GM21526 (cell line): Measurements from ENCODE around the gene MACF1.

ENCODE experiments used
- ATAC-seq: cut with Tn5 transposase; IDR thresholded peaks from one replicate; pipeline ENCODE4 v1.9.1; 2021; ENCODE audit warnings: moderate library complexity; ENCODE audit not compliant: unreplicated experiment, low FRiP score

MACF1 gene

DNA sequence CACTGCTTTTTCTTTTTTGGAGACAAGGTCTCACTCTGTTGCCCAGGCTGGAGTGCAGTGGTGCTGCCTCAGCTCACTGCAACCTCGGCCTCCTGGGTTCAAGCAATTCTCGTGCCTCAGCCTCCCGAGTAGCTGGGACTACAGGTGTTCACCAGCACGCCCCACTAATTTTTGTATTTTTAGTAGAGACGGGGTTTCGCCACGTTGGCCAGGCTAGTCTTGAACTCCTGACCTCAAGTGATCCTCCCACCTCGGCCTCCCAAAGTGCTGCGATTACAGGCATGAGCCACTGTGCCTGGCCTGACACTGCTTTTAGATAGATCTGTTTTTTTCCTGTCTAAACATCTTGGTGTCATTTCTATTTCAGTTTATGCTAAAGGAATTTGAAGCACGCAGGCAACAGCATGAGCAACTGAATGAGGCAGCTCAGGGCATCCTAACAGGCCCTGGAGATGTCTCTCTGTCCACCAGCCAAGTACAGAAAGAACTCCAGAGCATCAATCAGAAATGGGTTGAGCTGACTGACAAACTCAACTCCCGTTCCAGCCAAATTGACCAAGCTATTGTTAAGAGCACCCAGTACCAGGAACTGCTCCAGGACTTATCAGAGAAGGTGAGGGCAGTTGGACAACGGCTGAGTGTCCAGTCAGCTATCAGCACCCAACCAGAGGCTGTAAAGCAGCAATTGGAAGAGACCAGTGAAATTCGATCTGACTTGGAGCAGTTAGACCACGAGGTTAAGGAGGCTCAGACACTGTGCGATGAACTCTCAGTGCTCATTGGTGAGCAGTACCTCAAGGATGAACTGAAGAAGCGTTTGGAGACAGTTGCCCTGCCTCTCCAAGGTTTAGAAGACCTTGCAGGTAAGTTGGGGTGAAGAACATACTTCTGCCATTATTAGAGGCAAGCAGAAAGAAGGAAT is 180.8 kb downstream of the MACF1 start:
- ATAC-seq: no peak

DNA sequence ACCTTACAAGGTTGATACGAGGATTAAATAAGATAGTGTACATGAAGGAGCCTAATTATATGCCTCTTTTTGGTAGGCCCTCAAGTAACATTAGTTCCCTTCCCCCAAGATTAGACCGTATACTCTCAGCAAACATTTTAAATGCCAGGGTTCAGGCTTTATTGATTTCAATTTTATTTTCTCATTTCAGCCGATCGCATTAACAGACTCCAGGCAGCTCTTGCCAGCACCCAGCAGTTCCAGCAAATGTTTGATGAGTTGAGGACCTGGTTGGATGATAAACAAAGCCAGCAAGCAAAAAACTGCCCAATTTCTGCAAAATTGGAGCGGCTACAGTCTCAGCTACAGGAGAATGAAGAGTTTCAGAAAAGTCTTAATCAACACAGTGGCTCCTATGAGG is 182.5 kb downstream of the MACF1 start:
- ATAC-seq: no peak

GRCh38 chr1:39387452-39387851 is 183.0 kb downstream of the MACF1 start:
- no peak for ATAC-seq

- no peak for ATAC-seq
Measured at GRCh38 chr1:39391691-39392679, 187.5 kb downstream of the MACF1 start.

- no peak for ATAC-seq
Measured at GRCh38 chr1:39392851-39393573, 188.5 kb downstream of the MACF1 start.

DNA sequence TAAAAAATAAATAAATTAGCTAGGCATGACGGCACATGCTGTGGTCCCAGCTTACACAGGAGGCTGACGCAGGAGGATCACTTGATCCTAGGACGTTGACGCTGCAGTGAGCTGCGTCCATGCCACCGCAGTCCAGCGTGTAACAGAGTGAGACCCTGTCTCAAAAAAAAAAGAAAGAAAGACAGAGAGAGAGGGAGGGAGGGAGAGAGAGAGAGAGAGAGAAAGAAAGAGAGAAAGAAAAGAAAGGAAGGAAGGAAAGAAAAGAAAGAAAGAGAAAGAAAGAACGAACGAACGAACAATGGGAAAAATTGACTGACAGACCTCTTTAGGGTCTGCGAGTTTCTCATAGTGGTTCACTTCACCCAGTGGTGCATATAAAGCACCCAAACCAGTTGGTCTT is 189.2 kb downstream of the MACF1 start:
- ATAC-seq: no peak

DNA sequence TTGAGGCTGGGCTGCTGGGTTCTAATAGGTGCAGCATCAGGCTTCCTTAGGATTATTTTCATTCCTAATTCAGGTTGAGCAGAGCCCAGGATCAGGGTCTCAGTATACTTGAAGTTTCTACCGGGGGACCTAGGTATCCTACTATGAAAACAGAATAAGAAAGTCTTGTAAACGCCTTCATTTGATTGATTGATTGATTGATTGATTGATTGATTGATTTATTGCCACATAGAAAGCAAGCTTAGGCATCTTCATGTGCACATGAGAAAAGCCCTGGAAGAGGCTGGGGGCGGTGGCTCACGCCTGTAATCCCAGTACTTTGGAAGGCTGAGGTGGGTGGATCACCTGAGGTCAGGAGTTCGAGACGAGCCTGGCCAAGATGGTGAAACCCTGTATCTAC is 189.6 kb downstream of the MACF1 start:
- no peak for ATAC-seq

GRCh38 chr1:39394598-39394997 is 190.1 kb downstream of the MACF1 start:
- ATAC-seq: no peak

GRCh38 chr1:39395357-39395831 is 190.9 kb downstream of the MACF1 start:
- no peak for ATAC-seq

DNA sequence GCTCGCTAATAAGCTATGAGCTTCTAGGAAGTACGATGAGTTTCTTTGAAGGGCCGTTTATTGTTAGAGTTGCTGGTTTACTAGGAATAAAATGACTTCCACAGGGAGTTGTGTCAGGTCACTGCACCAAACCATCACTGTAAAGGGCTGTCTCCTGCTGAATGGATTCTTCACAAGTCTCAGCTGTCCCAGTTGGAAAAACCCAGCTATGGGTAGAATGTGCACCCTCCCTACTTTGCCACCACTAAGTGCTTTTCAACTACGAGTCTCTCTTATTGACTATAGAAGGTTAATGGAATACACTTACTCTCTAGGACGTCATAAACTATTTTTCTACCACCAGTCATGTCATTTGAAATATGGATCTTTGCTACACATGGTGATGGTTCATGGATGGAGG is 192.2 kb downstream of the MACF1 start:
- no peak for ATAC-seq

DNA sequence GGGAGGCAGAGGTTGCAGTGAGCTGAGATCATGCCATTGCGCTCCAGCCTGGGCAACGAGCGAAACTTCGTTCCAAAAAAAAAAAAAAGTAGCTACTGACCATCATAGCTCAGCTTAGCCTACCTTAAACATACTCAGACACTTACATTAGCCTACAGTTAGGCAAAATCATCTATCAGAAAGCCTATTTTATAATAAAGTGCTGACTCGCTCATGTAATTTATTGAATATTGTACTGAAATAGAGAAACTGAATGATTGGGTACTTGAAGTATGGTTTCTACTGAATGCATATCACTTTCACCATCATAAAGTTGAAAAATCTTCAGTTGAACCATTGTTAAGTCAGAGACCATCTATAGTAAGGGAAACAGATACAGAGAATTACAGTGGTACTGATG is 193.0 kb downstream of the MACF1 start:
- ATAC-seq: no peak

- no peak for ATAC-seq
Measured at GRCh38 chr1:39398278-39399021, 194.0 kb downstream of the MACF1 start.

DNA sequence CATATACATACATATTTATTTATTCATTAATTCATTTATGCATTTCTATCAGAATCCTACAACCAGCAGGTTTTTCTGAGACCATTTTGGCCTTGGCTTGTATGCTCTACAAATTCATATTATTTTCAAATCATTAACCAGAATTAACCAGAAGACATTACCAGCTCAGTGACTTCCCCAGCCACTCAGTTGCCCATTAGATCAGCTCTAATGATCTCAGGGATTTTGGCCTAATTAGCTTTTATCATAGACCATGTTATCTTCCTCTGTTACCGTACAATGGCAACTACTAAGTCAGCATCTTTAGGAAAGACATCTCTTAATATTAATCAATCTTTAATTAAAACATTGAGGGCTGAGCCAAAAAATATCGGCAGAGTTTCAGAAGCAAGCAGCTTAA is 196.6 kb downstream of the MACF1 start:
- no peak for ATAC-seq

DNA sequence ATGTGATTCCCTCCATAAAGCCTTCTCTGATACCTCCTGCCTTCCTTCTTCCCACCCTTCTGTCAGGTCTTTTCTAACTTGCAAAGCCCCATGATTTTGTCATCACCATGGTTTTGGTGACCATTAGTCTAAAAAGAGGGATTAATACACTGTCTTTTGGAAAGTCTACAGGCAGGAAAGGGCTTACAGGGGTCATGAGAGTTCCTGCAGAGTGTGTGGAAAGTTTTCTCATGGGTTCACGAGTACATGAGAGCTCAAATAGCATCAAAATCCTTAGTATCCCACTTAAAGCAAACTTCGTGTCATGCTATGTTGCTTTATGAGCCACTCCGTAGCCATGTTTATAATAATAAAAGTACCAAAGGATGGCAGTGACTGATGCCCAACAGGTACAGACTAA is 200.4 kb downstream of the MACF1 start:
- no peak for ATAC-seq

DNA sequence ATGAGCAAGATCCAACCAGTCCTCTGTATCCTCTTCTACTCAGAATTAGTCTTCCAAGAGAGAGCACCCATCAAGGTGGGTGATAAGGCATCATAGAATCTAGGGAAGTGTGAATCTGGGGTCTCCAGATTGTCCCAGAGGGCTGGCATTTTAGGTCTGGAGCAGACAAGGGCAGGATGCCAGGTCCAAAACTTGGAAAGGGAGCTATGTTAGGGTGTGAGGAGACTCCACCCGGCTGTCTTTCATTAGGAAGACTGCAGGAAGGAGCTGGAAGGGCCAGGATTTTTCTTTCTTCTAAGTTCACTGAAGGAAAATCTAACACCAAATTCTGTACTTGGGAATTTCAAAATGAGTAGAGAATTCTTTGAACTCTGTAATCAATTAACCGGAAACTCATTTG is 200.9 kb downstream of the MACF1 start:
- no peak for ATAC-seq

- ATAC-seq: no peak
Measured at GRCh38 chr1:39406533-39407450, 202.3 kb downstream of the MACF1 start.

GRCh38 chr1:39407510-39407895 is 203.0 kb downstream of the MACF1 start:
- no peak for ATAC-seq

DNA sequence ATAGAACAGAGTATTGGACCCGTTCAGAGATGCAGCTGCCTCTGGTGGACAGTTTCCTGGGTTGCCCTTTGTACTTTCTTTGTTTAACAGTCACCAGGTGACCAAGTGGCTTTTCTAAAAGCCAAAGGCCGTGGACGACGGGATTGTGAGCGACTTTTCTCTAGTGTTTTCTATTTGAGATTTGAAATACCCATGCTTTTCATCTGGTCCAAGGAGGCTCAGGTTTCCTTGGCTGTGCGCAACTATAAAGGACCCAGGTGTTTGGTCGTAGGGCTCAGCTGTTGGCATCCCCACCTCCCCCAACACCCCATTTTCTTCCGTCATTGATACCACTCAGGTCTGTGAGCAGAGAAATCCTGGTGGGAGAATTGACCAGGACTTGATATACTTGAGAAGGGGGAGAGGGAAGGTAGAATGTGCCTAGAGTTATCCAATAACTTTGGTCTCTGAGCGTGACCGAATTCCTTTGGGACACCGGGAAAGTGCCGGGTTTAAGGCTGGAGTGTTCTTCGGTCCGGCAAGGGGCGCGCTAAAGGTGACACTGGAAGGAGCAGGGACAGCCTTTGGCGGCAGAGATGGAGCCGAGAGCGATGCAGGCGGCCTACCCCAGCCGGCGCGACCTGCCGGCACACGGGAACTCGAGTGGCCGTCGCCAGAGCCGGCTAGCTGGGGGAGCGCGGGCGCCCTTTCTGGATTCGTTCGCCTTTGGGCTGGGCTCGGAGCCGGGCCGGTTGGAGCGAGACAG is 203.6 kb downstream of the MACF1 start:
- ATAC-seq: no peak
